Fibroblast of skin of right biceps (primary cell): ENCODE measurements around the gene UNC93B1.

Experiments used
- DNase-seq: peaks from one replicate; pipeline ENCODE4 v3.0.0-alpha.2; 2013

UNC93B1 gene

DNA sequence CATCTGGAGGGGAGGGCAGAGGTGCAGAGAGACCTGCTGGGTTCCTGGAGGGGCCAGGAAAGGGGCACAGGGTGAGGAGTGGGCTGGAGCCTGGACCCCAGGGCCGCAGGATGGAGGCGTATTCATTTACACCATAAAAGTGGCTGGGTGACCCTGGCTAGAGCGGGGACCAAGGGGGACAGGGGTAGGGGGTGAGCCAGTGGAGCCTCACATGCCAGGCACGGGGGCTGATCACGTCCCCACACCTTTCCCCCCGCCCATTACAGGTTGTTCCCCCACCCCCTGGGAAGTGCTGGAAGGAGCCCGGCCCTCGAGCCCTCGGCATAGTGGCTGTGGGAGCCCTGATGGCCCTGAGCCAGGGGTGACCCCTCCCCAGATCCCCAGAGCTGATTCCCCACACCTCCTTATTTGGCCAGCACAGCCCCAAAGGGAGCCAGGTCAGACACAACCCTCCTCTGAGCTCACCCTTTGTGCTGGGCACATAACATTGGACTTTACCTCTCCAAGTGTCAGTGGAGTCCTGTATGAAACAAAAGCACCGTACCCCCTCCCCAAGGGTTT lies 35.7 kb upstream of the UNC93B1 start:
- DNase-seq = no peak

- peak; percentile 78 for DNase-seq
These were observed 35.0 kb upstream of the UNC93B1 start, which contains the start of gene TCIRG1 for GRCh38 chr11:68038718-68039525. TSS of gene TCIRG1 (plus strand) at chr11:68039025. CDS start at chr11:68041272, 2,247 bp downstream.

GRCh38 chr11:68038226-68038717 lies 34.4 kb upstream of the UNC93B1 start:
- no peak for DNase-seq

GRCh38 chr11:68037411-68038225 lies 33.7 kb upstream of the UNC93B1 start:
- no peak for DNase-seq

DNA sequence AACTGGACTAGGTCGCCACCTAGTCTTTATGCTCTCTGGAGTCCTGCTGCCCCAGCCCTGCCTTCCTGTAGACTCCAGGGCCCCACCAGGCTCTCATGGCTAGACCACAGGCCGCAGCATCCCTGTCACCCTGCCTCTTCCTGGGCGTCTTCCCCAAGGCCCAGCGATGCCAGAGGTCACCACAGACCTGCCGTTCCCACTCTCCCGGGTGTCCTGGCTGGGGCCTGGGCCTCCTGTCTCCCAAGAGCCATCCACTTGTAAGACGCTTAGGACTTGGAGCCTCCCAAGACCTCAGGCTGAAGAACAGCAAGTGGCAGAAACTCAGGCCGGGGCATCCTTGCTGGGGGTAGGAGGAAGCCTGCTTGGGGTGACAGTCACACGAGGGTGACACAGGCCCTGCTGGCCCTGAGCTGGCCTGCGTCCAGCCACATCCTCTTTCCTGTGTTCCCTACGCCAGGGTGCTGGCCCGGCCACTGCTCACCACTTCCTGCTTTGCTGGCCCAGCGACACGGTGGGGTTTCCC lies 32.9 kb upstream of the UNC93B1 start:
- DNase-seq = no peak

- no peak for DNase-seq
These were observed 32.3 kb upstream of the UNC93B1 start for GRCh38 chr11:68036141-68036716.

- no peak for DNase-seq
These were observed 31.5 kb upstream of the UNC93B1 start for GRCh38 chr11:68035266-68035876.

GRCh38 chr11:68033708-68034045 lies 29.8 kb upstream of the UNC93B1 start:
- no peak for DNase-seq

DNA sequence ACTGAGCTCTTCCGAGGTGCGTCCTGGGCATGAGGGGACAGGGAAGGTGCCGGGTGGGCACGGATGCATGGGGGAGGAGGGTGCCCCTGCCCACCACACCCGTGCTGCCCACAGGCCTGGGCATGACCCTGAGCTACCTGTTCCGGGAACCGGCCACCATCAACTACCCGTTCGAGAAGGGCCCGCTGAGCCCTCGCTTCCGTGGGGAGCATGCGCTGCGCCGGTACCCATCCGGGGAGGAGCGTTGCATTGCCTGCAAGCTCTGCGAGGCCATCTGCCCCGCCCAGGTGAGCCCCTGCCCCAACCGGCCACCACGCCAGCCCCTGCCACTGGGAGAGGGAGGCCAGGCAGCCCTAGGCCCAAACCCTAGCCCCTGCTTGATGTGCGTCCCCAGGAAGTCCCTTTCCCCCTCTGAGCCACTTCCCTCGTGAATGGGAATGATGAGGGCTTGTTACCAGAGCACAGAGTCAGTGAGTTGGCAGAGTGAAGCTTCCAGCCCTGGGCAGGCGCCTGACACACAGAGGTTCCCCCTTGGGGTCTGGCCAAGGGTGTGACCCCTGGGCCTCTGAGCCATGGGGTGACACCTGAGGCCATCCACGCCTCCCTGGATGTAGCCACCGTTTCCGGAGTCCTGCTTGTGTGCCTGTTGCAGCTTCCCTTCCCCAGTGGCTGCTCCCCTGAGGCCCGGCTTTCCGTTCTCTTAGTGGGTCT lies 29.3 kb upstream of the UNC93B1 start:
- DNase-seq = no peak

- DNase-seq = no peak
These were observed 28.1 kb upstream of the UNC93B1 start for GRCh38 chr11:68032003-68032402.

- DNase-seq = no peak
These were observed 27.2 kb upstream of the UNC93B1 start for GRCh38 chr11:68031144-68031464.

- peak; percentile 99 for DNase-seq
These were observed 26.6 kb upstream of the UNC93B1 start, which contains the start of gene NDUFS8 for GRCh38 chr11:68030318-68031143. TSS of gene NDUFS8 (plus strand) at chr11:68030681. CDS start at chr11:68032152, 1,471 bp downstream.

DNA sequence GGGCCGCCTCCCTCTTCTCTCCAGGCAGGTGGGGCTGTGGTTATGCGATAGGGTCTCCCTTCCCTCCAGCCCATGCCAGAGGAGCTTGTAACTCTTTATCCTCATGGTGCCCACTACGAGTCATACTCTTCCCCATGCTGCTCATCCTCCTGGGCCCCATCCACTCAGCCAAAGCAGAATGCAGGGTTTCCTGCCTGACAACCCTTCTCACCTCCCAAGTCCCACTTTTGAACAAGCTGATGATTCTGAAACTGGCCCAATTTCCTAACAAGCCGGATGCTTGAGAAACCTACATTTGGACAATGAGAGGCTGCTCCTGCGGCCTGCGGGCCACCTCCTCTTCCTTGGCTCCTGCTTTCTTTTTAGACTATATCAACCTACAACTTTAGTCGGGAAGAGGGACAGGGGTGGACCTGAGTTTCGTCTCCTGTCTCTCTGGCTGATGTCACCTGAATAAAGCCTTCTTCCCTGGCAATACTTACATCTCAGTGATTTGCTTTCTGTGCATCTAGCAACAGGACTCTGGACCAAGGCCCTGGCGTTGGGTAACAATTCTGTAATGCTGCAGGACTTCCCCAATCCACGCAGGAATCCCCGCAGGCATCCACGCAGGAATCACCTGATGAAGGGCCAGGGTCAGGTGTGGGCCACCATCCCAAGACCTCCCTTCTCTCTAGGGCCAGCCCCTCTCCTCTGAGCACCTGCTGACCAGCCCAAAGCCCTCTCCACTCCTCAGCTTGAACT lies 25.1 kb upstream of the UNC93B1 start:
- peak; percentile 70 for DNase-seq

DNA sequence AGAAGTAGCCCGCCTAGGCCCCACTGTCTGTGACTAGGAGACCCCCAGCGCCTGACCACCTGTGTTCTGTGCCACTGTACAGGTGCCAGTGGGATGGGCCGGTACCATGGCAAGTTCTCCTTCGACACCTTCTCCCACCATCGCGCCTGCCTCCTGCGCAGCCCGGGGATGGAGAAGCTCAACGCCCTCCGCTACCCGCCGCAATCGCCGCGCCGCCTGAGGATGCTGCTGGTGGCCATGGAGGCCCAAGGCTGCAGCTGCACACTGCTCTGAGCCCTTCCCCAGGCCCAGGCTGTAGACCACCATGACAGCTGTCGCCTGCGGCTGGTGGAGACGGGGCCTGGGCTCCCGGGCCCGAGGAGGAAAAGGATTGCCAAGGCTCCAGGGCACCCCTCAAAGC lies 23.8 kb upstream of the UNC93B1 start:
- no peak for DNase-seq

- DNase-seq = no peak
These were observed 22.7 kb upstream of the UNC93B1 start for GRCh38 chr11:68026391-68027105.

DNA sequence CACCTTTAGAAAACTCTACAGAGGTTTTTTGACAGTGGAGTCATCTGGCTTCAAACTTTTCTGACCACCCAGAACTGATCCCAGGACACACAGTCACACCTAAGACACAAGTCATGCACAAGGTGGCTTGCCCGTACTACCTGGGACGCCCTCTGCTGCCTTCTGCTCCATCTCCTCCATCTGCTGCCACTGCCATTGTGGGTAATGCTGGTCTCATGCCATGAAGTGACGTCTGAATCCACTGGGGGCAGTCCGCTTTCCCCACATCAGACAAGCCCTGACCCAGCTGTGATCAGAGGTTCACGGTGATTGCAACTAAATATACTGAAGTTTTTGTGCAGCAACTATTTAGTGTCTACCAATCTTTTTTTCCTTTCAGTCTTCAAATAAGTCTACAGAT lies 21.1 kb upstream of the UNC93B1 start:
- no peak for DNase-seq

- DNase-seq = no peak
These were observed 20.6 kb upstream of the UNC93B1 start for GRCh38 chr11:68024508-68024907.

DNA sequence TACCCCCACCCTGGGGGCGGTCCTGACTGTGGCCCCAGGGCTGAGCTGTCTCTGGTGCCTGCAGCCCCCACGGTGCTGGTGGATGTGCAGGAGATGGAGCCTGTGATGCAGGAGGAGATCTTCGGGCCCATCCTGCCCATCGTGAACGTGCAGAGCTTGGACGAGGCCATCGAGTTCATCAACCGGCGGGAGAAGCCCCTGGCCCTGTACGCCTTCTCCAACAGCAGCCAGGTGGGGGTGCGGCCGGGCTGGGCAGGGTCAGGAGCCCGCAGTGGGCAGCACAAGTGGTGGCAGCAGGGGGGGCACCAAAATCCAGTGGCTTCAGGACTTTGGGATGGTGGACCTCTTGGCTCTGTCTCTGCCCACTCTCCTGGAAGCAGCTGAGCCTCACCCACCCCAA lies 18.6 kb upstream of the UNC93B1 start:
- no peak for DNase-seq

DNA sequence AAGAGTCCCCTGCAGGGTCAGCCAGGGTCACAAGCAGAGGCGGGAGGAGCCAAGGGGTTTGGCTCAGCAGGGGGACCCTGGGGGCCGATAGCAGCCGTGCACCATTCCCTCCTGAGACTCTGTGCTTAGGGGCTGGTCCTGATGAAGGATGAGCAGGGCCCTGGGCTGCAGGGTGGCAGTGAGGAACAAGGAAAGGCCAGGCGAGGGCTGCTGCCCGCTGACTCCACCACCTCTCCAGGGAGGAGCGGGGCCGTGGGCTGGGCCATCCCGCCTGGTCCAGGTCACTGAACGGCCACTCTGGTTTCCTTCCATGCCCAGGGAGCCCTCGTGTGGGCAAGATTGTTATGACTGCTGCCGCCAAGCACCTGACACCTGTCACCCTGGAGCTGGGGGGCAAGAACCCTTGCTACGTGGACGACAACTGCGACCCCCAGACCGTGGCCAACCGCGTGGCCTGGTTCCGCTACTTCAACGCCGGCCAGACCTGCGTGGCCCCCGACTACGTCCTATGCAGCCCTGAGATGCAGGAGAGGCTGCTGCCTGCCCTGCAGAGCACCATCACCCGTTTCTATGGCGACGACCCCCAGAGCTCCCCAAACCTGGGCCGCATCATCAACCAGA lies 17.4 kb upstream of the UNC93B1 start:
- DNase-seq = no peak
